SK-N-SH (cell line): Measurements from ENCODE around the gene LIX1. TPM values are rescaled to one million over a fixed set of nuclear protein-coding genes. Genes with fewer than 3 reads are reported as not detected.

ENCODE experiments used
- CTCF ChIA-PET: fragments of 300-600, 350-600 bp; formaldehyde crosslinking; extraction: SDS; loops from one replicate; lab custom pipeline; 2021; lab: Yijun Ruan, JAX
- POLR2A ChIA-PET: fragments of 350-600 bp; sonication (Branson Sonifier 250); formaldehyde crosslinking; extraction: SDS; loops from one replicate; lab custom pipeline; 2020; ENCODE audit warnings: antibody characterized with exemption, inconsistent platforms; lab: Yijun Ruan, JAX
- DNase-seq: peaks from one replicate; pipeline ENCODE4 v3.0.0; 2012
- H2AFZ ChIP-seq: fragments of 200-600 bp; sonication (generic); 2 replicates; pipeline ENCODE4 v1.8.1; 2016; ENCODE audit warnings: antibody characterized with exemption, mild to moderate bottlenecking, low read depth
- H3F3A ChIP-seq: fragments of 200-600 bp; sonication (generic); replicated peaks from 2 replicates; pipeline ENCODE3; 2016; ENCODE audit warnings: antibody characterized with exemption, mild to moderate bottlenecking; ENCODE audit not compliant: insufficient read depth
- H3K27ac ChIP-seq, 2 experiments: fragments of 200-500 bp in 1 of 2; fragments of 200-600 bp in 1 of 2; sonication (Bioruptor generic) in 1 of 2; sonication (generic), shearing (Covaris generic) in 1 of 2; 2 replicates each; pipeline versions ENCODE4 v1.5.1 to v1.6.1; 2014 to 2016; ENCODE audit warnings: low read depth in 2 of 2, inconsistent platforms in 1 of 2, low read length in 1 of 2, mild to moderate bottlenecking in 1 of 2, mixed read lengths in 1 of 2
- H3K27me3 ChIP-seq: fragments of 200-600 bp; sonication (generic), shearing (Covaris generic); 2 replicates; pipeline ENCODE4 v1.6.1; 2016; ENCODE audit warnings: mixed run types; ENCODE audit not compliant: insufficient read depth
- H3K36me3 ChIP-seq, 2 experiments: fragments of 200-500 bp in 1 of 2; fragments of 200-600 bp in 1 of 2; sonication (Bioruptor generic) in 1 of 2; sonication (generic) in 1 of 2; replicated peaks in 1 of 2; 2 replicates each; pipeline versions ENCODE3 to v1.5.1; 2014 to 2016; ENCODE audit warnings: low read length in 1 of 2, mild to moderate bottlenecking in 1 of 2; ENCODE audit not compliant: insufficient read depth in 2 of 2, control insufficient read depth in 1 of 2
- H3K4me1 ChIP-seq, 2 experiments: fragments of 200-500 bp in 1 of 2; fragments of 200-600 bp in 1 of 2; sonication (Bioruptor generic) in 1 of 2; sonication (generic), shearing (Covaris generic) in 1 of 2; 2 replicates each; pipeline versions ENCODE4 v1.5.1 to v1.6.1; 2014 to 2016; ENCODE audit warnings: low read depth in 1 of 2, low read length in 1 of 2, mixed run types in 1 of 2; ENCODE audit not compliant: insufficient read depth in 2 of 2, control insufficient read depth in 1 of 2
- H3K4me2 ChIP-seq: fragments of 200-600 bp; sonication (generic), shearing (Covaris generic); 2 replicates; pipeline ENCODE4 v1.6.1; 2017; ENCODE audit warnings: mixed run types
- H3K4me3 ChIP-seq, 2 experiments: fragments of 200-500 bp in 1 of 2; fragments of 200-600 bp in 1 of 2; sonication (Bioruptor generic) in 1 of 2; sonication (generic), shearing (Covaris generic) in 1 of 2; 2 replicates each; pipeline versions ENCODE4 v1.5.1 to v1.8.1; 2014 to 2016; ENCODE audit warnings: low read depth in 2 of 2, inconsistent platforms in 1 of 2, low read length in 1 of 2, mild to moderate bottlenecking in 1 of 2, mixed read lengths in 1 of 2, moderate library complexity in 1 of 2
- H3K79me2 ChIP-seq: fragments of 200-600 bp; sonication (generic); 2 replicates; pipeline ENCODE4 v1.8.1; 2017; ENCODE audit warnings: mild to moderate bottlenecking; ENCODE audit not compliant: insufficient read depth
- H3K9ac ChIP-seq: fragments of 200-600 bp; sonication (generic); 2 replicates; pipeline ENCODE4 v1.6.1; 2017; ENCODE audit warnings: mixed run types
- H3K9me2 ChIP-seq: fragments of 200-600 bp; sonication (generic); 2 replicates; pipeline ENCODE4 v1.6.1; 2017; ENCODE audit warnings: mixed run types
- H3K9me3 ChIP-seq: fragments of 200-600 bp; sonication (generic); 2 replicates; pipeline ENCODE4 v1.6.1; 2017; ENCODE audit warnings: mixed run types, mild to moderate bottlenecking, moderate library complexity
- H4K20me1 ChIP-seq: fragments of 200-600 bp; sonication (generic); 2 replicates; pipeline ENCODE4 v1.6.1; 2017; ENCODE audit warnings: mild to moderate bottlenecking, mixed run types; ENCODE audit not compliant: insufficient read depth
- CHD2 ChIP-seq: fragments of 150-350 bp; IDR thresholded peaks from 2 replicates; pipeline ENCODE4 v1.6.1; 2018; ENCODE audit warnings: low read length; ENCODE audit not compliant: partially characterized antibody
- EP300 ChIP-seq, 2 experiments: IDR thresholded peaks; 2 replicates each; pipeline versions ENCODE4 v1.4.0 to v1.6.1; 2012; ENCODE audit warnings: borderline replicate concordance in 1 of 2, low read depth in 1 of 2, low read length in 1 of 2
- FOSL2 ChIP-seq: IDR thresholded peaks from 2 replicates; pipeline ENCODE4 v1.4.0; 2012; ENCODE audit warnings: low read depth, mild to moderate bottlenecking, moderate library complexity, borderline replicate concordance
- GABPA ChIP-seq: IDR thresholded peaks from 2 replicates; pipeline ENCODE4 v1.4.0; 2012; ENCODE audit warnings: low read depth, mild to moderate bottlenecking
- JUND ChIP-seq: IDR thresholded peaks from 2 replicates; pipeline ENCODE4 v1.4.0; 2012
- MEF2A ChIP-seq: IDR thresholded peaks from 2 replicates; pipeline ENCODE4 v1.4.0; 2012; ENCODE audit warnings: low read depth, borderline replicate concordance
- NFIC ChIP-seq: IDR thresholded peaks from 2 replicates; pipeline ENCODE4 v1.4.0; 2012; ENCODE audit warnings: borderline replicate concordance
- NRF1 ChIP-seq: IDR thresholded peaks from 2 replicates; pipeline ENCODE4 v1.6.1; 2012; ENCODE audit warnings: low read depth, mild to moderate bottlenecking, low read length
- RCOR1 ChIP-seq: fragments of 150-350 bp; IDR thresholded peaks from 2 replicates; pipeline ENCODE4 v1.6.1; 2017; ENCODE audit warnings: antibody characterized with exemption, low read length
- RXRA ChIP-seq: IDR thresholded peaks from 2 replicates; pipeline ENCODE4 v1.4.0; 2012; ENCODE audit warnings: low read depth, mild to moderate bottlenecking, borderline replicate concordance
- TCF12 ChIP-seq: IDR thresholded peaks from 2 replicates; pipeline ENCODE4 v1.4.0; 2012
- TEAD4 ChIP-seq: IDR thresholded peaks from 2 replicates; pipeline ENCODE4 v1.4.0; 2012; ENCODE audit warnings: mild to moderate bottlenecking, borderline replicate concordance; ENCODE audit not compliant: insufficient read depth
- WGBS: methylation state at CpG from one replicate; pipeline ENCODE4 v1.1.6; 2017; ENCODE audit warnings: low lambda C conversion rate; 5-methylcytosine and 5-hydroxymethylcytosine counted together
- polyA plus RNA-seq, 3 experiments: library from polyadenylated mRNA; depleted of rRNA; stranded (reverse); fragments of >200 nt; gene quantifications; 2 replicates each; pipeline ENCODE4 v1.2.3, GENCODE V29; 2012
- TF ChIP-seq, protein P1 (sequence below): IDR thresholded peaks from 2 replicates; pipeline ENCODE4 v1.6.1; 2012; ENCODE audit warnings: mild to moderate bottlenecking, low read depth, low read length, moderate library complexity
- TF ChIP-seq, protein P2 (sequence below): IDR thresholded peaks from 2 replicates; pipeline ENCODE4; 2012
- TF ChIP-seq, protein P3 (sequence below): fragments of 150-350 bp; IDR thresholded peaks from 2 replicates; pipeline ENCODE4 v1.6.1; 2017; ENCODE audit warnings: antibody characterized with exemption, low read length, low read depth, borderline replicate concordance
- TF ChIP-seq, protein P4 (sequence below): IDR thresholded peaks from 2 replicates; pipeline ENCODE4 v1.4.0; 2012; ENCODE audit warnings: low read depth, borderline replicate concordance

Gene LIX1
- polyA plus RNA-seq, 1 of the 3 experiments (the other 2 are of a cell fraction), result not detected

DNA sequence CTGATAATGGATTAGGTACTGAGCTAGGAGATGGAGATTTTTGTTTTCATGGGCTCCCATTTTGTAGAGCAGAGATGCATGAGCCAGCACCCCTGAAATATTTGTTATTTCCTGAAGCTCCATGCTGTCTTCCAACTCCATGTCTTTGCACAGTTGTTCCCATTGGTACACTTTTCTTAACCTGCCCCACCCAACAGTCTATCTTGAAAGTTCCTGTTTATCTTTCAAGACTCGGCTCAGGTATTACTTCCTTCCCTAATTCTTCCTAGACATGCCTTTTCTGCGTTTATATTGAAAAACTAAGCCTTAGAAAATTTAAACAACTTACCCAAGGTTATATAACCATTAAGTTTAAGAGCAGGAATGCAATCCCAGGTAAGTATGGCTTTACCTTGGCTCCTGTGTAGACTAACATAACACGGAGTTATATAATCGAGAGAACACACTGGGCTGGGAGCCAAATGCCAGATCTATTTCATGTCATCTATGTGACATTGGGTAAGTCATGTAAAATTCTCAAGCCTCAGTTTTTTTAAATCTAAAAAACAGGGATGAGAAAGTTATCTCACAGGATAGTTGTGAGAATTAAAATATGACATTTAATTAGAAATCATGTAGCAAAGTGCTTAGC, 67.4 kb downstream of the LIX1 start:
- H3K9me2 ChIP-seq, result no peaks in the 10 kb centered on the region
- WGBS, result 69% methylated on average over 4 of the region's 4 CpGs
- CTCF ChIA-PET, result no interaction called here

DNA sequence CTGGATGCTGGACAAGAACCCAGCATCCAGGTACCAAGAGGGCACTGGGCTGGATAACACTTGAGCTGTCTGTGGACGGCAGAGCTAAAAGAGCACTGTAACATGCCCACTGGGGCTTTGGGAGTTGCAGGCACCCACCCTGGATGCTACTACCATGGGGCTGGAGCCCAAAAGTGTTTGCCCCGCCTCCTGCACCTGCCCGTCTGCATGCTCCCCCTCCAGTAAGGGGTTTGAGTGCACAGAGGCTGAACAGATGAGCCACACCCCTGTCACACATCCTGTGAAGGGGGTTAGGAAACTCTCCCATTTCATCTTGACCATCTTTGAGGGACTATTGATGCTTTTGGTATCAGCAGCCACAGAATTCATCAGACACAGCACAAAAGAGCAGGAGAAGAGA, 69.0 kb downstream of the LIX1 start:
- no peak for DNase-seq
- ChIA-PET CTCF (no interaction called here), POLR2A (no interaction called here)
- Histone ChIP-seq H3K9me2 (no peaks in the 10 kb centered on the region), H3F3A (no peaks in the 10 kb centered on the region), H3K4me2 (no peak overlapping the region), H3K9ac (no peak overlapping the region), H3K4me1 (no peaks in the 10 kb centered on the region), H3K9me3 (no peaks in the 10 kb centered on the region), H3K27ac (no peak overlapping the region), H3K4me3 (no peak overlapping the region)
- TF ChIP-seq, protein P1, sequence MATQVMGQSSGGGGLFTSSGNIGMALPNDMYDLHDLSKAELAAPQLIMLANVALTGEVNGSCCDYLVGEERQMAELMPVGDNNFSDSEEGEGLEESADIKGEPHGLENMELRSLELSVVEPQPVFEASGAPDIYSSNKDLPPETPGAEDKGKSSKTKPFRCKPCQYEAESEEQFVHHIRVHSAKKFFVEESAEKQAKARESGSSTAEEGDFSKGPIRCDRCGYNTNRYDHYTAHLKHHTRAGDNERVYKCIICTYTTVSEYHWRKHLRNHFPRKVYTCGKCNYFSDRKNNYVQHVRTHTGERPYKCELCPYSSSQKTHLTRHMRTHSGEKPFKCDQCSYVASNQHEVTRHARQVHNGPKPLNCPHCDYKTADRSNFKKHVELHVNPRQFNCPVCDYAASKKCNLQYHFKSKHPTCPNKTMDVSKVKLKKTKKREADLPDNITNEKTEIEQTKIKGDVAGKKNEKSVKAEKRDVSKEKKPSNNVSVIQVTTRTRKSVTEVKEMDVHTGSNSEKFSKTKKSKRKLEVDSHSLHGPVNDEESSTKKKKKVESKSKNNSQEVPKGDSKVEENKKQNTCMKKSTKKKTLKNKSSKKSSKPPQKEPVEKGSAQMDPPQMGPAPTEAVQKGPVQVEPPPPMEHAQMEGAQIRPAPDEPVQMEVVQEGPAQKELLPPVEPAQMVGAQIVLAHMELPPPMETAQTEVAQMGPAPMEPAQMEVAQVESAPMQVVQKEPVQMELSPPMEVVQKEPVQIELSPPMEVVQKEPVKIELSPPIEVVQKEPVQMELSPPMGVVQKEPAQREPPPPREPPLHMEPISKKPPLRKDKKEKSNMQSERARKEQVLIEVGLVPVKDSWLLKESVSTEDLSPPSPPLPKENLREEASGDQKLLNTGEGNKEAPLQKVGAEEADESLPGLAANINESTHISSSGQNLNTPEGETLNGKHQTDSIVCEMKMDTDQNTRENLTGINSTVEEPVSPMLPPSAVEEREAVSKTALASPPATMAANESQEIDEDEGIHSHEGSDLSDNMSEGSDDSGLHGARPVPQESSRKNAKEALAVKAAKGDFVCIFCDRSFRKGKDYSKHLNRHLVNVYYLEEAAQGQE, result no peak
- TF ChIP-seq, protein P2, sequence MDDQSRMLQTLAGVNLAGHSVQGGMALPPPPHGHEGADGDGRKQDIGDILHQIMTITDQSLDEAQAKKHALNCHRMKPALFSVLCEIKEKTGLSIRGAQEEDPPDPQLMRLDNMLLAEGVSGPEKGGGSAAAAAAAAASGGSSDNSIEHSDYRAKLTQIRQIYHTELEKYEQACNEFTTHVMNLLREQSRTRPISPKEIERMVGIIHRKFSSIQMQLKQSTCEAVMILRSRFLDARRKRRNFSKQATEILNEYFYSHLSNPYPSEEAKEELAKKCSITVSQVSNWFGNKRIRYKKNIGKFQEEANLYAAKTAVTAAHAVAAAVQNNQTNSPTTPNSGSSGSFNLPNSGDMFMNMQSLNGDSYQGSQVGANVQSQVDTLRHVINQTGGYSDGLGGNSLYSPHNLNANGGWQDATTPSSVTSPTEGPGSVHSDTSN, result no peak
- no peak for TF ChIP-seq NFIC
- TF ChIP-seq GABPA, result no peak
- no peak for TF ChIP-seq MEF2A
- no peak for TF ChIP-seq TEAD4
- TF ChIP-seq NRF1, result no peak
- TF ChIP-seq, protein P3, sequence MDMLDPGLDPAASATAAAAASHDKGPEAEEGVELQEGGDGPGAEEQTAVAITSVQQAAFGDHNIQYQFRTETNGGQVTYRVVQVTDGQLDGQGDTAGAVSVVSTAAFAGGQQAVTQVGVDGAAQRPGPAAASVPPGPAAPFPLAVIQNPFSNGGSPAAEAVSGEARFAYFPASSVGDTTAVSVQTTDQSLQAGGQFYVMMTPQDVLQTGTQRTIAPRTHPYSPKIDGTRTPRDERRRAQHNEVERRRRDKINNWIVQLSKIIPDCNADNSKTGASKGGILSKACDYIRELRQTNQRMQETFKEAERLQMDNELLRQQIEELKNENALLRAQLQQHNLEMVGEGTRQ, result no peak
- TF ChIP-seq FOSL2, result no peak
- TF ChIP-seq, protein P4, sequence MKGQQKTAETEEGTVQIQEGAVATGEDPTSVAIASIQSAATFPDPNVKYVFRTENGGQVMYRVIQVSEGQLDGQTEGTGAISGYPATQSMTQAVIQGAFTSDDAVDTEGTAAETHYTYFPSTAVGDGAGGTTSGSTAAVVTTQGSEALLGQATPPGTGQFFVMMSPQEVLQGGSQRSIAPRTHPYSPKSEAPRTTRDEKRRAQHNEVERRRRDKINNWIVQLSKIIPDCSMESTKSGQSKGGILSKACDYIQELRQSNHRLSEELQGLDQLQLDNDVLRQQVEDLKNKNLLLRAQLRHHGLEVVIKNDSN, result no peak
- TF ChIP-seq, all 33 proteins: peak for 0
- no peaks in the 10 kb centered on the region for H4K20me1 ChIP-seq
- no peaks in the 10 kb centered on the region for H3K36me3 ChIP-seq
- no peaks in the 10 kb centered on the region for H3K27me3 ChIP-seq
- WGBS, result 87% methylated on average over 3 of the region's 3 CpGs
- no peak overlapping the region for H2AFZ ChIP-seq
- no peaks in the 10 kb centered on the region for H3K79me2 ChIP-seq

More for the DNA sequence above, 67.4 kb downstream of the LIX1 start:
- Histone ChIP-seq H4K20me1 (no peaks in the 10 kb centered on the region), H3K4me3 (no peak overlapping the region), H3F3A (no peaks in the 10 kb centered on the region), H3K9me3 (no peaks in the 10 kb centered on the region), H3K27me3 (no peaks in the 10 kb centered on the region), H3K4me2 (no peak overlapping the region), H3K4me1 (no peaks in the 10 kb centered on the region), H3K79me2 (no peaks in the 10 kb centered on the region), H3K36me3 (no peaks in the 10 kb centered on the region), H2AFZ (no peak overlapping the region), H3K9ac (no peak overlapping the region), H3K27ac (no peak overlapping the region)
- no peak for TF ChIP-seq NFIC
- no peak for TF ChIP-seq TCF12
- TF ChIP-seq CHD2, result no peak
- no peak for TF ChIP-seq RXRA
- TF ChIP-seq, protein P4, result no peak
- TF ChIP-seq RCOR1, result no peak
- TF ChIP-seq EP300 (IDR thresholded peaks at IDR 0.05; ENCODE audit: borderline replicate concordance in 1 of 2, low read depth in 1 of 2, low read length in 1 of 2), result no peak
- TF ChIP-seq JUND, result no peak
- DNase-seq, result no peak
- POLR2A ChIA-PET, result no interaction called here
